Fibroblast of villous mesenchyme (primary cell): Measurements from ENCODE around the gene SHISA9. TPM values are rescaled to one million over a fixed set of nuclear protein-coding genes. Genes with fewer than 3 reads are reported as not detected.

ENCODE experiments used
- DNase-seq: peaks from one replicate; pipeline ENCODE4 v3.0.0-alpha.2; 2010; ENCODE audit warnings: low read depth
- H3K4me3 ChIP-seq: 2 replicates; pipeline ENCODE4 v1.5.1; 2011; ENCODE audit warnings: low read depth, mild to moderate bottlenecking, low read length
- total RNA-seq: library from RNA; depleted of rRNA; stranded (reverse); fragments of >200 nt; gene quantifications from 2 replicates; pipeline ENCODE4 v1.2.3, GENCODE V29; 2012
- TF ChIP-seq, protein P1 (sequence below): IDR thresholded peaks from 2 replicates; pipeline ENCODE4 v1.5.1; 2012; ENCODE audit warnings: low read depth, mild to moderate bottlenecking, low read length; ENCODE audit not compliant: insufficient read depth

Gene SHISA9
- total RNA-seq, 1 donor = not detected

DNA sequence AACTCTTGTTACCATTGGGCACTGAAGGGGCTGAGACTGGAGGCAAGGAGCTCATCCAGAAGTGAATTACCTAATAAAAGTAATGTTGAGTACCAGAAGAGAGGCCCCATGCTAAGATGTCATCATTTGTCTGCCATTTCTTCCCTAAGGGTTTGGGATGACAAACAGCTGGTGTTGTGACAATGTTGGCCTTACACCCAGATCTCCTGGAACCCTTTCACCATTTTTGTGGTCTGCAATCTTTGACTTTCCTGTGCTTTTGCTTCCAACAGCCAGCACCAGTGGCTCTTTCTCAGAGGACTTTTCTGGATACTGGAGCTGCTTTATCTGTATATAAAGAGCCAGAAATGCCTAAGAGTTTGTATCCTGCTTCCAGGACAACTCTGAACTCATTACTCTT, 84.1 kb downstream of the SHISA9 start:
- no peak for DNase-seq
- no peak overlapping the region for H3K4me3 ChIP-seq
- TF ChIP-seq, protein P1, sequence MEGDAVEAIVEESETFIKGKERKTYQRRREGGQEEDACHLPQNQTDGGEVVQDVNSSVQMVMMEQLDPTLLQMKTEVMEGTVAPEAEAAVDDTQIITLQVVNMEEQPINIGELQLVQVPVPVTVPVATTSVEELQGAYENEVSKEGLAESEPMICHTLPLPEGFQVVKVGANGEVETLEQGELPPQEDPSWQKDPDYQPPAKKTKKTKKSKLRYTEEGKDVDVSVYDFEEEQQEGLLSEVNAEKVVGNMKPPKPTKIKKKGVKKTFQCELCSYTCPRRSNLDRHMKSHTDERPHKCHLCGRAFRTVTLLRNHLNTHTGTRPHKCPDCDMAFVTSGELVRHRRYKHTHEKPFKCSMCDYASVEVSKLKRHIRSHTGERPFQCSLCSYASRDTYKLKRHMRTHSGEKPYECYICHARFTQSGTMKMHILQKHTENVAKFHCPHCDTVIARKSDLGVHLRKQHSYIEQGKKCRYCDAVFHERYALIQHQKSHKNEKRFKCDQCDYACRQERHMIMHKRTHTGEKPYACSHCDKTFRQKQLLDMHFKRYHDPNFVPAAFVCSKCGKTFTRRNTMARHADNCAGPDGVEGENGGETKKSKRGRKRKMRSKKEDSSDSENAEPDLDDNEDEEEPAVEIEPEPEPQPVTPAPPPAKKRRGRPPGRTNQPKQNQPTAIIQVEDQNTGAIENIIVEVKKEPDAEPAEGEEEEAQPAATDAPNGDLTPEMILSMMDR = no peak

DNA sequence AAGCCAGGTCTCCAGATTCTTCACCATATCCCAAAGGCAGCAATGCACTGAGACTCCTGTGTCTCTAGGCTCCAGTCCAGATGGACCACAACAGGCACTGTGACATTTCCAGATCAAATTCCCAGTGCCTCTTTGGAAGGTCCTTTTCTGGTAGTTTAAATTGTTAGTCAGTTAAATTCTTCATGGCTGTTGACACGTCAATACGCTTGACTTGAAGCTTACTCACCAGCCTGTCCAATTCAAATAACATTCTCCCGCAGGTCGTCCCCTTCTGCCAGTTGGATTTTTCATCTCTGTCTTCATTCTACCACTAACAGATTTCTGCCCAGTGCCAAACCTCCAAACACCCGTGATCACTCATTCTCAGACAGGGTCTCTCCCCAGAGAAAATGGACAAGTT, 86.7 kb downstream of the SHISA9 start:
- H3K4me3 ChIP-seq = no peak overlapping the region
- TF ChIP-seq, protein P1 = no peak
- no peak for DNase-seq

DNA sequence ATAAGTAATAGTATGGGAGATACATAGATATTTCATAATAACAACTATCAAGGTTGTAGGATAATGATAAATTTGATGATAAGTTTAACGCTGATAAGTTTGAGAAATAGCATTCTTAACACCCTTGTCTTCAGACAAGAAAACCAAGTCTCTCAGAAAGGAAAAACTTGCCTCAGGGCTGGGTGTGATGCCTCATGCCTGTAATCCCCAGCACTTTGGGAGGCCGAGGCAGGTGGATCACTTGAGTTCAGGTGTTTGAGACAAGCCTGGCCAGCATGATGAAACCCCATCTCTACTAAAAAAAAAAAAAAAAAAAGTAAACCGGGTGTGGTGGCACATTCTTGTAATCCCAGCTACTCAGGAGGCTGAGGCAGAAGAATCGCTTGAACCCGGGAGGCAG, 90.7 kb downstream of the SHISA9 start:
- no peak for DNase-seq
- TF ChIP-seq, protein P1 = no peak
- no peak overlapping the region for H3K4me3 ChIP-seq

DNA sequence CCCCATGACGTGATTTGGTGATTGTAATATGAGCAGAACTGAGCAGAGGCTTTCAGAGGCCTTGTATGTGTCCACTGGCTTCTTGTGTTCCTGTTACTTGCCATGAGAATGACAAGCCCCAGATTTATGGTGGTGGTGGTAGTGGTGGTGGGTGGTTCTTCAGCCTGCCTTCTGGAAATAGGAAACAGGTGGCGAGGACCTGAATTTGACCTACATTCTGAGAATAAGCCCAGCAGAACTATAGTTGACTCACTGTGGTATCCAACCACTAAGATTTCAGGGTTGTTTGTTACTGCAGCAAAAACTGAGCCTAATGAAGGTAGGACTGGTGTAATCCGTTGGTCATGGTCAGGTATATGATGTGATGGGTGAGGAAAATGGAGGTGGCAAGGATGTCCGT, 93.0 kb downstream of the SHISA9 start:
- TF ChIP-seq, protein P1 = no peak
- no peak overlapping the region for H3K4me3 ChIP-seq
- no peak for DNase-seq

DNA sequence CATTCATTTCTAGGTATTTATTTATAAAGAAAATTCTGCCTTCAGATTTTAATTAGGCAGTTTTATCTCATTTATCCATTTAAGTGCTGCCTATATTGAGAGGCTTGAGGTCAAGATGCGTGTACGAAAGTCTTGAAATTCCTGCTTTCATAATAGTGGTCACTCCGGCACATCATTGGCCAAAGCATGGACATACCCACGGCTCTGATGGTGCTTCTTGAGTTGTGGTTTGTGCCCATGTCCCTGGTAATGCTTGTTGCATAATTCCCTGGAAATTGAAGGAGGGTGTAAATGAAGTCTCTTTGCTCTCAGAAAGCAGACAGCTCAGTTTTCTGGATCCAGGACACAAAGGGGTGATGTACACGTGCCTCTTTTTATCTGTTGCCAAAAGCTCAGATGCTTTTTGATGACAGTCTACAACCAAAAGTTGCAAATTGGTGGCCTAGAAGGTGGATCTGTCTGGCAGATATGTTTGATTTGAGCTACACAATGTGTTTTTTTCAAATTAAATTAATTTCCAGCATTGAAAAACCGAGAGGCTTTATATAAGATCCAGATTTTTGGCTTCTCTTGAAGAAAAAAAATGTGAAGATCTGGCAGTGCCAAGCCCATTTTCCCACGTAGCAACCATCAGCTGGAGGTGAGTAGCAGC, 94.4 kb downstream of the SHISA9 start:
- no peak overlapping the region for H3K4me3 ChIP-seq
- DNase-seq = no peak
- TF ChIP-seq, protein P1 = no peak

DNA sequence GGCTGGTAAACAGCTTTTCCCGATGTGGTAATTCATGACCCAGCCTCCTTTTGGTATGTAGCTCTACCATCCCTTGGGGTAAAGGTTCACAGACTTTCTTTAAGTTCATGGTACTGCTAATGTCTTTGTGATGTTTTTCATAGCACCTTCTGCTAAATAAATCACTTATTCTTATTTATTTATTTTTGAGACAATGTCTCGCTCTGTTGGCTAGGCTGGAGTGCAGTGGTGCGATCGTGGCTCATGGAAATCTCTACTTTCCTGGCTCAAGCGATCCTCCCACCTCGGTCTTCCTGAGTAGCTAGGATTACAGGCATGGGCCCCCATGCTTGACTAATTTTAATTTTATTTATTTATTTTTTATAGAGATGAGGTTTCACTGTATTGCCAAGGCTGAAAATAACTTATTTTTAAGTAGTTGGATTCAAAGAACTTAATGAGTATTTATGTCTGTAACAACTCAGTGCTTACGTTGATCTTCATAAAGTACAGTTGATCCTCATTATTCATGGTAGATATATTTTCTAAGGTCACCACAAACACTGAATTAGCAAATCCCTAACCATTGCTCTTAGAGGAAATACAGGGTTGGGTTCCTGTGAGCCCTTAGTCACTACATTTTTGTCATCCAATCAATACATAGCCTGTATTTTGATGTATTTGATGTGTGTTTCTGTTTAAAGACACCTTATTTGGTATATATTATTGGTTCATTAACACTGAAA, 97.1 kb downstream of the SHISA9 start:
- TF ChIP-seq, protein P1 = no peak
- H3K4me3 ChIP-seq = no peak overlapping the region
- no peak for DNase-seq
